Activated naive CD4-positive, alpha-beta T cell treated with anti-CD3 and anti-CD28 coated beads, Interleukin-2, amount 50 U/mL, for 16 hours (primary cell): ENCODE results near the gene NOSTRIN.

ENCODE experiments used
- DNase-seq: peaks from one replicate; pipeline ENCODE4 v3.0.0-alpha.2; 2020

Gene NOSTRIN

GRCh38 chr2:168890006-168890782 lies 87.8 kb downstream of the NOSTRIN start, which contains the start of gene SPC25:
Gene SPC25, minus strand, starts transcription at chr2:168890430. Its CDS starts 911 bp downstream, at chr2:168889519.
- peak; percentile 82 for DNase-seq

- DNase-seq, result no peak
Observed at GRCh38 chr2:168892327-168892726, 89.9 kb downstream of the NOSTRIN start.

- no peak for DNase-seq
Observed at GRCh38 chr2:168894101-168894500, 91.7 kb downstream of the NOSTRIN start.

GRCh38 chr2:168894720-168895119 lies 92.3 kb downstream of the NOSTRIN start:
- DNase-seq, result no peak

GRCh38 chr2:168895771-168896170 lies 93.3 kb downstream of the NOSTRIN start:
- no peak for DNase-seq

- DNase-seq, result no peak
Observed at GRCh38 chr2:168896783-168897182, 94.3 kb downstream of the NOSTRIN start.

GRCh38 chr2:168897449-168897848 lies 95.0 kb downstream of the NOSTRIN start:
- no peak for DNase-seq

- no peak for DNase-seq
Observed at GRCh38 chr2:168901003-168901402, 98.6 kb downstream of the NOSTRIN start, which contains the start of gene G6PC2. Gene G6PC2, plus strand, starts transcription at chr2:168901291. Its CDS starts 41 bp downstream, at chr2:168901332.

GRCh38 chr2:168903888-168904287 lies 101.5 kb downstream of the NOSTRIN start:
- DNase-seq, result no peak

- DNase-seq, result no peak
Observed at GRCh38 chr2:168904358-168904757, 101.9 kb downstream of the NOSTRIN start.

- DNase-seq, result no peak
Observed at GRCh38 chr2:168907940-168908662, 105.7 kb downstream of the NOSTRIN start.

- no peak for DNase-seq
Observed at GRCh38 chr2:168910330-168910729, 107.9 kb downstream of the NOSTRIN start.

- no peak for DNase-seq
Observed at GRCh38 chr2:168912466-168912865, 110.0 kb downstream of the NOSTRIN start.

GRCh38 chr2:168912901-168913369 lies 110.5 kb downstream of the NOSTRIN start:
- no peak for DNase-seq

GRCh38 chr2:168913495-168913894 lies 111.1 kb downstream of the NOSTRIN start:
- DNase-seq, result no peak
